Osteocyte (in vitro differentiated cells): ENCODE results near the gene NALCN. TPM values are rescaled to one million over a fixed set of nuclear protein-coding genes. Genes with fewer than 3 reads are reported as not detected.

Experiments
- DNase-seq: peaks from one replicate; pipeline ENCODE4 v3.0.0; 2021; ENCODE audit warnings: mixed read lengths; ENCODE audit not compliant: unreplicated experiment; ENCODE audit errors: extremely low spot score
- H3K27ac Mint-ChIP-seq: one replicate; pipeline ENCODE4 v1.8.0; 2021; ENCODE audit warnings: mild to moderate bottlenecking, mixed read lengths; ENCODE audit not compliant: unreplicated experiment
- H3K27me3 Mint-ChIP-seq: one replicate; pipeline ENCODE4 v1.8.0; 2021; ENCODE audit warnings: mixed read lengths; ENCODE audit not compliant: unreplicated experiment
- H3K36me3 Mint-ChIP-seq: one replicate; pipeline ENCODE4 v1.8.0; 2021; ENCODE audit warnings: mixed read lengths; ENCODE audit not compliant: unreplicated experiment
- H3K4me1 Mint-ChIP-seq: one replicate; pipeline ENCODE4 v1.8.0; 2021; ENCODE audit warnings: mixed read lengths; ENCODE audit not compliant: unreplicated experiment
- H3K4me3 Mint-ChIP-seq: one replicate; pipeline ENCODE4 v1.8.0; 2021; ENCODE audit warnings: mild to moderate bottlenecking, moderate library complexity, mixed read lengths; ENCODE audit not compliant: unreplicated experiment
- H3K9me3 Mint-ChIP-seq: one replicate; pipeline ENCODE4 v1.8.0; 2021; ENCODE audit warnings: mixed read lengths; ENCODE audit not compliant: unreplicated experiment
- CTCF ChIP-seq: fragments of 200-600 bp; sonication (generic); IDR thresholded peaks from 2 replicates; pipeline ENCODE4 v1.5.0; 2021; ENCODE audit warnings: antibody characterized with exemption, mild to moderate bottlenecking, moderate library complexity
- total RNA-seq: library from RNA; stranded (reverse); gene quantifications from 2 replicates; pipeline ENCODE4 v1.2.1, GENCODE V29; 2021

The NALCN gene
- total RNA-seq, 1 donor from 2014 or later: 58.8 TPM

GRCh38 chr13:101059793-101060192 lies 356.5 kb downstream of the NALCN start:
- no peak overlapping the region for H3K27ac Mint-ChIP-seq
- no peak for TF ChIP-seq CTCF
- H3K4me3 Mint-ChIP-seq: no peak overlapping the region

GRCh38 chr13:101058841-101059240 lies 357.5 kb downstream of the NALCN start:
- Mint-ChIP-seq H3K9me3 (no peaks in the 10 kb centered on the region), H3K4me1 (no peaks in the 10 kb centered on the region), H3K27me3 (no peaks in the 10 kb centered on the region), H3K4me3 (no peak overlapping the region), H3K27ac (no peak overlapping the region), H3K36me3 (peaks cover 51% of the 10 kb centered on the region)
- no peak for TF ChIP-seq CTCF
- DNase-seq: no peak

More at GRCh38 chr13:101059793-101060192, 356.5 kb downstream of the NALCN start:
- H3K36me3 Mint-ChIP-seq: peaks cover 51% of the 10 kb centered on the region
- no peak for DNase-seq
- H3K27me3 Mint-ChIP-seq: no peaks in the 10 kb centered on the region
- H3K9me3 Mint-ChIP-seq: no peaks in the 10 kb centered on the region
- no peaks in the 10 kb centered on the region for H3K4me1 Mint-ChIP-seq

GRCh38 chr13:101053301-101054093 lies 362.8 kb downstream of the NALCN start:
- peaks cover 30% of the 10 kb centered on the region for H3K36me3 Mint-ChIP-seq
- H3K4me1 Mint-ChIP-seq: no peaks in the 10 kb centered on the region
- no peaks in the 10 kb centered on the region for H3K27me3 Mint-ChIP-seq
- no peak overlapping the region for H3K4me3 Mint-ChIP-seq
- no peak for TF ChIP-seq CTCF
- H3K9me3 Mint-ChIP-seq: no peaks in the 10 kb centered on the region
- no peak overlapping the region for H3K27ac Mint-ChIP-seq
- DNase-seq: no peak

- Mint-ChIP-seq H3K36me3 (peaks cover 2% of the 10 kb centered on the region), H3K27me3 (no peaks in the 10 kb centered on the region), H3K4me1 (no peaks in the 10 kb centered on the region), H3K27ac (no peak overlapping the region), H3K4me3 (no peak overlapping the region), H3K9me3 (peaks cover 11% of the 10 kb centered on the region)
- DNase-seq: no peak
- no peak for TF ChIP-seq CTCF
Measured at GRCh38 chr13:101049166-101049850, 367.0 kb downstream of the NALCN start.

GRCh38 chr13:101036546-101036945 lies 379.8 kb downstream of the NALCN start:
- Mint-ChIP-seq H3K27ac (no peak overlapping the region), H3K9me3 (peaks cover 23% of the 10 kb centered on the region), H3K4me1 (no peaks in the 10 kb centered on the region), H3K27me3 (peaks cover 15% of the 10 kb centered on the region), H3K4me3 (no peak overlapping the region), H3K36me3 (peaks cover 7% of the 10 kb centered on the region)
- no peak for TF ChIP-seq CTCF
- DNase-seq: no peak
